Osteoblast (primary cell): Measurements from ENCODE around the gene FOS. TPM values are rescaled to one million over a fixed set of nuclear protein-coding genes. Genes with fewer than 3 reads are reported as not detected.

Experiments
- DNase-seq: peaks from one replicate; pipeline ENCODE4 v3.0.0; 2011; ENCODE audit warnings: low spot score, mixed read lengths; ENCODE audit not compliant: insufficient read length; ENCODE audit errors: missing footprints
- H2AFZ ChIP-seq: 2 replicates; pipeline ENCODE4 v1.6.0; 2011; ENCODE audit warnings: mild to moderate bottlenecking, low read length
- H3K27ac ChIP-seq: 2 replicates; pipeline ENCODE4 v1.5.1; 2011; ENCODE audit warnings: mild to moderate bottlenecking, low read depth, low read length, moderate library complexity
- H3K27me3 ChIP-seq: 2 replicates; pipeline ENCODE4 v1.6.0; 2012; ENCODE audit warnings: mild to moderate bottlenecking, control low read depth, inconsistent platforms, low read length, moderate library complexity; ENCODE audit not compliant: insufficient read depth
- H3K36me3 ChIP-seq: 2 replicates; pipeline ENCODE4 v1.5.1; 2011; ENCODE audit warnings: mild to moderate bottlenecking, low read length, control low read depth, moderate library complexity; ENCODE audit not compliant: insufficient read depth
- H3K4me1 ChIP-seq: 2 replicates; pipeline ENCODE4 v1.5.1; 2011; ENCODE audit warnings: mild to moderate bottlenecking, low read length, control low read depth, moderate library complexity; ENCODE audit not compliant: insufficient read depth
- H3K4me2 ChIP-seq: 2 replicates; pipeline ENCODE4 v1.6.0; 2011; ENCODE audit warnings: mild to moderate bottlenecking, low read length; ENCODE audit not compliant: insufficient read depth
- H3K4me3 ChIP-seq: fragments of 200-600 bp; sonication (generic); 3 replicates; pipeline ENCODE4 v1.5.1; 2012; ENCODE audit warnings: mild to moderate bottlenecking, low read length, inconsistent platforms; ENCODE audit not compliant: insufficient read depth
- H3K79me2 ChIP-seq: 2 replicates; pipeline ENCODE4 v1.6.0; 2012; ENCODE audit warnings: mild to moderate bottlenecking, low read length, control low read depth, inconsistent platforms; ENCODE audit not compliant: insufficient read depth
- H3K9me3 ChIP-seq: 2 replicates; pipeline ENCODE4 v1.5.1; 2011; ENCODE audit warnings: low read depth, low read length, control low read depth
- H4K20me1 ChIP-seq: 2 replicates; pipeline ENCODE4 v1.6.0; 2012; ENCODE audit warnings: mild to moderate bottlenecking, low read length, control low read depth; ENCODE audit not compliant: insufficient read depth
- total RNA-seq: library from RNA; depleted of rRNA; stranded (reverse); fragments of >200 nt; gene quantifications from 2 replicates; pipeline ENCODE4 v1.2.3, GENCODE V29; 2012
- TF ChIP-seq, protein P1 (sequence below): IDR thresholded peaks from 2 replicates; pipeline ENCODE4 v1.5.1; 2011; ENCODE audit warnings: mild to moderate bottlenecking, low read depth, low read length, moderate library complexity; ENCODE audit errors: extremely low read depth

The FOS gene
- total RNA-seq, 1 donor: 42.3 TPM

DNA sequence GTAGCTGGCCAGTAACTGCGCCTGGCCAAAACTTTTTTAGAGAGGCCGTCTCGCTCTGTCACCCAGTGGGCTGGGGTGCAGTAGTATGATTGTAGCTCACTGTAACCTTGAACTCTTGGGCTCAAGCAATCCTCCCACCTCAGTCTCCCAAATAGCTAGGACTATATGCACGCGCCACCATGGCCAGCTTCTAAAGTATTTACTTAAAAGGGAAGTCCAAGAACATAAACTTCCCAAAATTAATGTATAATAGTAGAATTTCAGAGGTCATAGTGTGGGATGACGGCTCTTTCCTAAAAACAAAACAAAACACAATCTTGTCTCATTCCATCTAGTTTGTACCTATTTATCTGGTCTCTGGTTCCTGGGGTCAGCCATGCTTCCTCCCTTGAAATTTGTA, 42.2 kb upstream of the FOS start:
- peak overlapping the region; percentile 87 for H2AFZ ChIP-seq
- peaks cover 7% of the 10 kb centered on the region for H3K4me1 ChIP-seq

DNA sequence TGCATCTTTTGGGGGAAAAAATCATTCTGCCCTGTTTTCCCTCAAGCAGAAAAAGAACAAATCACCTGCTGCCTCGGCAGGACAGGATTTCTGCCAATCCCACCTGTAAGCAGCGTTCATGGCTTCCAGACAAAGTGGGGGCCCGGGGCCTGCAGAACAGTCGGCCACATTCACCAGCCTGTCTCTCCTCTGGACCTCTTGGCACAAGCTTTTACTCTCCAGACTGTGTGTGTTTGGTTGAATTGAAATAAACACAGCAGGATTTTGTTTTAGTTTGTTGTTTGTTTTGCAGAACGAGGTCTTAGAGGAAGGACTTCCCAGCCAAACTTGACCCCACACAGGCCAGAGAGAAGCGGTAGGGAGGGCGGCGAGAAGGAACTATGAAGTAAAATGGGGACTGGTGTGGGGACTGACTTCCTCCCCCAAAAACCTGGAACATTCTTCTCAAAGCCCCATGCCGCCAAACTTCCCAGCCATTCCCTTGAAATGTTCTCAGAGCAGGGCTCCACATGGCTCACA, 41.7 kb upstream of the FOS start:
- H3K4me2 ChIP-seq: no peak overlapping the region
- H3K9me3 ChIP-seq: no peaks in the 10 kb centered on the region
- TF ChIP-seq, protein P1, sequence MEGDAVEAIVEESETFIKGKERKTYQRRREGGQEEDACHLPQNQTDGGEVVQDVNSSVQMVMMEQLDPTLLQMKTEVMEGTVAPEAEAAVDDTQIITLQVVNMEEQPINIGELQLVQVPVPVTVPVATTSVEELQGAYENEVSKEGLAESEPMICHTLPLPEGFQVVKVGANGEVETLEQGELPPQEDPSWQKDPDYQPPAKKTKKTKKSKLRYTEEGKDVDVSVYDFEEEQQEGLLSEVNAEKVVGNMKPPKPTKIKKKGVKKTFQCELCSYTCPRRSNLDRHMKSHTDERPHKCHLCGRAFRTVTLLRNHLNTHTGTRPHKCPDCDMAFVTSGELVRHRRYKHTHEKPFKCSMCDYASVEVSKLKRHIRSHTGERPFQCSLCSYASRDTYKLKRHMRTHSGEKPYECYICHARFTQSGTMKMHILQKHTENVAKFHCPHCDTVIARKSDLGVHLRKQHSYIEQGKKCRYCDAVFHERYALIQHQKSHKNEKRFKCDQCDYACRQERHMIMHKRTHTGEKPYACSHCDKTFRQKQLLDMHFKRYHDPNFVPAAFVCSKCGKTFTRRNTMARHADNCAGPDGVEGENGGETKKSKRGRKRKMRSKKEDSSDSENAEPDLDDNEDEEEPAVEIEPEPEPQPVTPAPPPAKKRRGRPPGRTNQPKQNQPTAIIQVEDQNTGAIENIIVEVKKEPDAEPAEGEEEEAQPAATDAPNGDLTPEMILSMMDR: no peak
- DNase-seq: no peak
- no peak overlapping the region for H3K4me3 ChIP-seq
- H3K27ac ChIP-seq: no peak overlapping the region
- no peaks in the 10 kb centered on the region for H4K20me1 ChIP-seq
- no peaks in the 10 kb centered on the region for H3K36me3 ChIP-seq
- H3K27me3 ChIP-seq: no peaks in the 10 kb centered on the region
- H3K4me1 ChIP-seq: peaks cover 7% of the 10 kb centered on the region
- peak overlapping the region; percentile 87 for H2AFZ ChIP-seq
- H3K79me2 ChIP-seq: no peaks in the 10 kb centered on the region

More for the DNA sequence above, 42.2 kb upstream of the FOS start:
- H3K27me3 ChIP-seq: no peaks in the 10 kb centered on the region
- no peak for DNase-seq
- no peaks in the 10 kb centered on the region for H3K36me3 ChIP-seq
- no peak overlapping the region for H3K4me2 ChIP-seq
- H4K20me1 ChIP-seq: no peaks in the 10 kb centered on the region
- H3K79me2 ChIP-seq: no peaks in the 10 kb centered on the region
- TF ChIP-seq, protein P1: no peak
- no peak overlapping the region for H3K4me3 ChIP-seq
- H3K27ac ChIP-seq: no peak overlapping the region
- H3K9me3 ChIP-seq: no peaks in the 10 kb centered on the region

DNA sequence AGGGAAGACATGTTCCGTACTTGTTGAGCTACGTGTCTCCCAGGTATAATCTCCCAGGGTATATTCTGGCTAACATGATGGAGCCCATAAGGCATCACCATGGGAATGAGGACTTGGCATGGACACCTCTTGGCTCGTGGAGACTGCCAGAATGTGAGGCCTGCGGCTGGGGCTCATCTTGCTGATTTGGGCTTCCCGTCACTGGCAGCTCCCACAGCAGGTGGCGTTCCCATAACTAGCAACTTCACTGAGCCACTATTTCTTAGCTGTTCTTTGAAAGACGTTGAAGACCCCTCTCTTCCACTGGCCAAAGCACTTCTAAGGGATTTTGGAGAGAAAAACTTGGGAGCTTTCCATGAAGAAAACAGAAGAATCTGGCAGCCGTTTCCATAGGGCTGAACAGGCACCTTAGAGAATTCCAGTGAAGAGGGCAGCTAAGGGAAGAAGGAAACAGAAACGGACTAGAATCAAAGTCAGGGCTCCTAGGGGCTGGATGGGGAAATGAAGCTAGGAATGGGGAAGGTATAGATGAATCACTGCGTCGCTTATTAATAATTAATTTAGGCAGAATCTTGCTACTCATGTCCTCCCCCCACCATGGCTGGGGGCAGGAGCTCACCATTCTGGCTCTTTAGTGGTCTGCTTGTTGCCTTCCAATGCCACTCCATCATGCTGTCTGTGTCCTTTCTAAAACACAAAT, 39.7 kb upstream of the FOS start:
- H3K4me1 ChIP-seq: peaks cover 7% of the 10 kb centered on the region

DNA sequence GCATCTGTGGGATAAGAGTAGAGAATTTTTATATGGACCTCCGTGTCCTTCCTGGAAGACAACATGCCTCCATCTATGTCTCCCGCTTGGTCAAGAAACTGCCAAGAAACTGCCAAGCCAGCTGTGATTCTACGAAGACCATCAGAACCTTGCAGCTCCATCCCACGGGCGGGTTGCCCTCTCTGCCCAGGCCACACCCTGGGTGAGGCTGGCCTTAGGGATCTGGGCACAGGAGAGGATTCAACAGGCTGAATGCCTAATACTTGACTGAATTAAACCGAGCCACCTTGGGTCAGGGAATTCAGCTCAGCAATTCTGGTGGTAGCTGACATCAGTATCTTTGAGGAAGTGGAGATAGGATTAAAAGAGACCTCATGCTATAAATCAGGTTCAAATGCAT, 37.8 kb upstream of the FOS start:
- Histone ChIP-seq H3K4me3 (no peak overlapping the region), H3K4me2 (no peak overlapping the region)

More for the DNA sequence above, 39.7 kb upstream of the FOS start:
- no peaks in the 10 kb centered on the region for H3K27me3 ChIP-seq
- peak overlapping the region; percentile 15 for H2AFZ ChIP-seq
- no peaks in the 10 kb centered on the region for H4K20me1 ChIP-seq
- no peak overlapping the region for H3K4me2 ChIP-seq
- no peaks in the 10 kb centered on the region for H3K9me3 ChIP-seq
- H3K79me2 ChIP-seq: no peaks in the 10 kb centered on the region
- H3K4me3 ChIP-seq: no peak overlapping the region
- peak; percentile 26 for DNase-seq
- H3K27ac ChIP-seq: no peak overlapping the region
- TF ChIP-seq, protein P1: no peak
- H3K36me3 ChIP-seq: no peaks in the 10 kb centered on the region

More for the DNA sequence above, 37.8 kb upstream of the FOS start:
- no peak for DNase-seq
- Histone ChIP-seq H3K27me3 (peaks cover 2% of the 10 kb centered on the region), H4K20me1 (no peaks in the 10 kb centered on the region), H3K4me1 (no peaks in the 10 kb centered on the region), H3K27ac (no peak overlapping the region), H3K9me3 (no peaks in the 10 kb centered on the region), H3K79me2 (no peaks in the 10 kb centered on the region), H2AFZ (no peak overlapping the region), H3K36me3 (no peaks in the 10 kb centered on the region)
- TF ChIP-seq, protein P1: no peak
